RWPE2 (cell line): Measurements from ENCODE around the gene TFEB.

ENCODE experiments used
- ATAC-seq: fragments of 200-7000 bp; cut with Tn5 transposase; 3 replicates; pipeline ENCODE4 v1.9.1; 2021; ENCODE audit warnings: low read depth
- DNase-seq: peaks from one replicate; pipeline ENCODE4 v3.0.0-alpha.2; 2020; ENCODE audit warnings: low spot score
- H3K27ac ChIP-seq: fragments of 450-650 bp; 2 replicates; pipeline ENCODE4 v1.5.1; 2017; ENCODE audit warnings: mild to moderate bottlenecking; ENCODE audit not compliant: poor library complexity, severe bottlenecking
- H3K27me3 ChIP-seq: fragments of 250-450 bp; sonication (Bioruptor Pico); 2 replicates; pipeline ENCODE4 v1.5.1; 2021; ENCODE audit warnings: mild to moderate bottlenecking, moderate library complexity; ENCODE audit not compliant: insufficient read depth, poor library complexity, severe bottlenecking
- H3K36me3 ChIP-seq: fragments of 250-450 bp; sonication (Bioruptor Pico); 2 replicates; pipeline ENCODE4 v1.5.1; 2020; ENCODE audit warnings: low read depth, mild to moderate bottlenecking, moderate library complexity
- H3K4me1 ChIP-seq: fragments of 250-450 bp; sonication (Bioruptor Pico); 2 replicates; pipeline ENCODE4 v1.5.1; 2021; ENCODE audit warnings: mild to moderate bottlenecking, moderate library complexity; ENCODE audit not compliant: insufficient read depth, poor library complexity, severe bottlenecking
- H3K4me3 ChIP-seq: fragments of 250-450 bp; sonication (Bioruptor Pico); 2 replicates; pipeline ENCODE4 v1.5.1; 2021; ENCODE audit warnings: mild to moderate bottlenecking, moderate library complexity; ENCODE audit not compliant: severe bottlenecking
- H3K9me3 ChIP-seq: fragments of 250-450 bp; sonication (Bioruptor Pico); 2 replicates; pipeline ENCODE4 v1.5.1; 2021; ENCODE audit warnings: mild to moderate bottlenecking, moderate library complexity; ENCODE audit not compliant: severe bottlenecking
- TF ChIP-seq, protein P1 (sequence below): fragments of 450-650 bp; IDR thresholded peaks from one replicate; pipeline ENCODE4 v1.5.1; 2017; ENCODE audit warnings: mild to moderate bottlenecking, moderate library complexity; ENCODE audit not compliant: poor library complexity, severe bottlenecking

TFEB gene

DNA sequence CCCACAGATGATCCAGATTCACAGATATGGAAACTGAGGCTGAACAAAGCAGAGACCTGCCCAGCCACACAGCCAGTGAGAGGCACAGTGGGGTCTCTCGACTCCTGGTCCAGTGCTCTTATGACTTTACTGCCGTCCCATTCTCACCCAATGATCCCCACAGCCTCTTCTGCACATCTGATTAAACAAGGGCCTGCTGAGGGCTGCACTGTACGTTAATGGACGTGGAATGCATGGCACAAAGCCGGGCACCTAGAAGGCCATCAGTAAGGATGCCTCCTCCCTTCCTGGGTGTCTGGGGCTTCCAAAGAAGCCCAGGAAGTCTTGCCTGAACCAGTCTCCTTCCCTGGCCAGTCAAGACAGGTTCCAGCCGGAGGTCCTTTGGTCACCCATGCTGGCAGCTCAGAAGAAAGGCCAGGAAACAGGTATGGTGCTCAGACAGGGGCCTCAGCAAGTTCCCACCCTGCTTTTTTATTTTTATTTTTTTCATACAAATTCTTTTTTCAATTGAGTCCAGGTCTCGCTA is 3.8 kb downstream of the TFEB start:
- TF ChIP-seq, protein P1, sequence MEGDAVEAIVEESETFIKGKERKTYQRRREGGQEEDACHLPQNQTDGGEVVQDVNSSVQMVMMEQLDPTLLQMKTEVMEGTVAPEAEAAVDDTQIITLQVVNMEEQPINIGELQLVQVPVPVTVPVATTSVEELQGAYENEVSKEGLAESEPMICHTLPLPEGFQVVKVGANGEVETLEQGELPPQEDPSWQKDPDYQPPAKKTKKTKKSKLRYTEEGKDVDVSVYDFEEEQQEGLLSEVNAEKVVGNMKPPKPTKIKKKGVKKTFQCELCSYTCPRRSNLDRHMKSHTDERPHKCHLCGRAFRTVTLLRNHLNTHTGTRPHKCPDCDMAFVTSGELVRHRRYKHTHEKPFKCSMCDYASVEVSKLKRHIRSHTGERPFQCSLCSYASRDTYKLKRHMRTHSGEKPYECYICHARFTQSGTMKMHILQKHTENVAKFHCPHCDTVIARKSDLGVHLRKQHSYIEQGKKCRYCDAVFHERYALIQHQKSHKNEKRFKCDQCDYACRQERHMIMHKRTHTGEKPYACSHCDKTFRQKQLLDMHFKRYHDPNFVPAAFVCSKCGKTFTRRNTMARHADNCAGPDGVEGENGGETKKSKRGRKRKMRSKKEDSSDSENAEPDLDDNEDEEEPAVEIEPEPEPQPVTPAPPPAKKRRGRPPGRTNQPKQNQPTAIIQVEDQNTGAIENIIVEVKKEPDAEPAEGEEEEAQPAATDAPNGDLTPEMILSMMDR = no peak
- H3K9me3 ChIP-seq = no peaks in the 10 kb centered on the region
- H3K27me3 ChIP-seq = no peaks in the 10 kb centered on the region
- DNase-seq = no peak
- no peak for ATAC-seq
- H3K27ac ChIP-seq = peak overlapping the region; percentile 9
- H3K4me3 ChIP-seq = no peak overlapping the region
- no peaks in the 10 kb centered on the region for H3K36me3 ChIP-seq
- H3K4me1 ChIP-seq = peaks cover 21% of the 10 kb centered on the region

DNA sequence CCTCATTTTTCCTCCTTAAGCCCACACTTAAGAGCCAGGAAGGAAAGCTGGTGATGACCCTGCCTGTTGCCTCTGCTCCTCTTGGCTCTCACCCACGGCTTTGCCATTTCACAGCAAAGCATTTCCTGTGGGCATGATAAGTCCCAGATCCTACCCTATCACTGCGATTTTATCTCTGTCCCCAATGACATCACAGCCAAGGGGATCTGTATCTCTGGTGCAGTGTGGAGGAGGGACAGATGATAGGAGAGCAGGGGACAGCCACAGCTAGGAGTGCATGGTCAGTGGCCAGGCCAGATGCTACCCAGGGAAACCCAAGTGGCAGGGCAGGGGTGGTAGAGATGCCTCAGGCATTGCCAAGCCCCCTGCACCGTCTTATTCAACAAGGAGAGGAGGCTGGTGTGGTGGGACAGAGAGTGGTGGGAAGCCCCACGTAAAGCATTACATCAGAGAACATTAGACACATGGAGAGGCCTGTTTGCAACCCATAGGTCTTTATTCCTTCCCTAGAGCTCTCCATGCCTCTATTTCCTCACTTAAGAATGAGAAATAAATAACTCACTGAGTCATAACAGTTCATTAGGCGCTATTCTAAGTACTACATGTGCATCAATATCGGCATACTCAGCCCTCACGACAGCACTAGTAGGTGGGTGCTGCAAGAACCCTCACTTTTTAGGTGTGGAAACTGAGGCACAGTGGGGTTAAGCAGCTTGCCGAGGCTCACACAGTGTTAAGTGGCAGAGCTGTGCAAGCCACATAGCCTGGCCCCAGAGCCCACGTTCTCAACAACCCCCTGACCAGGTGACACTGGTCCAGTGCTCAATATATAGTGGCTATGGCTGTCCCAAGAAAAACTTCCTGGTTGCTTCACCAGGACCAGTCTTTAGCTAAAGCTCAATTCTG is 4.6 kb downstream of the TFEB start:
- H3K27me3 ChIP-seq = no peaks in the 10 kb centered on the region
- H3K9me3 ChIP-seq = no peaks in the 10 kb centered on the region
- H3K4me3 ChIP-seq = no peak overlapping the region
- ATAC-seq (no peak), DNase-seq (no peak)
- H3K4me1 ChIP-seq = peaks cover 21% of the 10 kb centered on the region
- H3K36me3 ChIP-seq = no peaks in the 10 kb centered on the region
- TF ChIP-seq, protein P1 = no peak
- H3K27ac ChIP-seq = peak overlapping the region; percentile 9

DNA sequence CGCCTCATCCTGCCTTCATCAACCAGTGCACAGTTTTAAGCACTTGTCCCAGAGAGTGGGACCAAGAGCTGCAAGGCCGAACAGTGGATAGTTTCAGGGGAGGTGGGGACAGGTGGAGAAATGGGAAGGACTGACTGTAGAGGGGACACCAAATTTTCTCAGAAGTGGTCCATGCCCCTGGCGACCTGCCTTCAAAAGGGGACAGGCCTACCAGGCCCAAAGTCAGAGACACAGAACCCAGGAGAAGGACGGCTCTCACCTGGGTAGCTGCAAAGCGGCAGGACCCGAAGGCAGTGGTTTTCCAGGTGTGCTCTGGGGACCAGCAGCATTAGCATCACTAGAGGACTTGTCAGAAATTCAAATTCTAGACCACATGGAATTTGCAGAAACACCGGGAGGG is 5.8 kb downstream of the TFEB start:
- ATAC-seq = no peak
- TF ChIP-seq, protein P1 = no peak
- DNase-seq = no peak
- Histone ChIP-seq H3K36me3 (no peaks in the 10 kb centered on the region), H3K4me3 (no peak overlapping the region), H3K27ac (no peak overlapping the region), H3K9me3 (no peaks in the 10 kb centered on the region), H3K4me1 (peaks cover 21% of the 10 kb centered on the region), H3K27me3 (no peaks in the 10 kb centered on the region)

DNA sequence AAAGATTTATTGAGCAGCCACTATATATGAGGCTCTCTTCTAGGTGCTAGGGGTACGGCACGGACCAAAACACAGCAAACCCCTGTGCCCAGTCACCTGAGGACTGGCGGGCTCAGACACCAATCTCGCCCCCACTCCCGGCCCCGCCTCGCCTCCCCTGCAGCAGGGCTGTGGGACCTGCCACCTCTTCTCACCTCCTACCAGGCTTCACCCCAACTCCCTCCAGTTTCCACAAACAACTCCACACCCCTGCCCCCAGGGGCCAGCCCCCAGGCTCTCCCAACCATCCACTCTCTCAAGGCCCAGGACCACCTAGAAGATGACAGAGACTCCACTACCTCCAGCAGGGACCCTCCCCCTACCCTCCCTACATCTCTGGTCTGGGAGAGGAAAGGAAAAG is 6.5 kb downstream of the TFEB start:
- TF ChIP-seq, protein P1 = no peak
- ATAC-seq (no peak), DNase-seq (no peak)
- H3K27ac ChIP-seq = no peak overlapping the region
- H3K4me3 ChIP-seq = no peak overlapping the region
- no peaks in the 10 kb centered on the region for H3K36me3 ChIP-seq
- H3K27me3 ChIP-seq = no peaks in the 10 kb centered on the region
- no peaks in the 10 kb centered on the region for H3K9me3 ChIP-seq
- H3K4me1 ChIP-seq = peaks cover 21% of the 10 kb centered on the region
